NCI-H345 treated with DMSO at 0.1 percent for 48 hours (cell line): Measurements from ENCODE around the gene CPAMD8.
"Not testable (repeated sequence)": the region's sequence is repeated elsewhere in the genome, so short reads cannot be mapped to it uniquely, and the experiment has no call there.

Source experiments
- DNase-seq: peaks from one replicate; lab custom pipeline; 2025; ENCODE audit not compliant: unreplicated experiment; lab: John Stamatoyannopoulos, UW

Gene CPAMD8

DNA sequence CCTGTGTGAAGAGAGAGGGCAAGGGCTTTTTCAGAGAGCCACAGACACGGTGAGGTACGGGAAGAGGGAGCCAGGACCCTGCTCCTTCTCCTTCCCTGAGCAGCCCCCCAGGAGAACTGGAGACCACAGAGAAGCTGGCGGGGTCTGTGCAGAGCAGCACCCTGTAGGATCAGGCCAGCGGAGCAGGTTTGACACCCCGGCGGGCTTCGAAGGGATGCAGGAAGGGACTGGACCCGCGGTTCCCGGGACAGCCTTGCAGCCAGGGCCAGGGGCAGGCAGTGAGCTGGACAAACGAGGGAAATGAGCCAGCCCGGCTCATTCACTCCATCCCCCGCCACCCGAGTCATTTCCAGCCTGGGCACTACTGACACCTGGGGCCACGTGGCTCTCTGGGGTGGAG, 22.2 kb downstream of the CPAMD8 start:
- no peak for DNase-seq

DNA sequence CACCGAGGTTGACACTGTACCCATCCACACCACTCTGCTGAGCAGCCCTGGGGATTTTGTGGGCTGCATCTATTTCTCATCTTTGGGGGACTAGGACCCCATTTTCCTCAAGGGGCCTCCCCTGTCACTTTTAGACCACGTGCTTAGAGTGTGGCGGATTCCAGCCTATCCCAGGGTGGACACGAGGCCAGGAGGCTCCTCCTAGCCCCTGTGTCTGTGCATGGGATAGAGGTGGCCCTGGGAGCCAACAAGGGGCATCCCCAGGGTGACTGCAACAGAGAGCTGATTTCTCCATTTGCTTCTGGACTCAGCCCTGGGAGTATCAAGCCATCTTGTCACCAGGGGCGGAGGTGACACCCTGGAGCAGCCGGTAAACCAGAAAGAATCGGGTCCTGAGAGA, 24.2 kb downstream of the CPAMD8 start:
- no peak for DNase-seq

DNA sequence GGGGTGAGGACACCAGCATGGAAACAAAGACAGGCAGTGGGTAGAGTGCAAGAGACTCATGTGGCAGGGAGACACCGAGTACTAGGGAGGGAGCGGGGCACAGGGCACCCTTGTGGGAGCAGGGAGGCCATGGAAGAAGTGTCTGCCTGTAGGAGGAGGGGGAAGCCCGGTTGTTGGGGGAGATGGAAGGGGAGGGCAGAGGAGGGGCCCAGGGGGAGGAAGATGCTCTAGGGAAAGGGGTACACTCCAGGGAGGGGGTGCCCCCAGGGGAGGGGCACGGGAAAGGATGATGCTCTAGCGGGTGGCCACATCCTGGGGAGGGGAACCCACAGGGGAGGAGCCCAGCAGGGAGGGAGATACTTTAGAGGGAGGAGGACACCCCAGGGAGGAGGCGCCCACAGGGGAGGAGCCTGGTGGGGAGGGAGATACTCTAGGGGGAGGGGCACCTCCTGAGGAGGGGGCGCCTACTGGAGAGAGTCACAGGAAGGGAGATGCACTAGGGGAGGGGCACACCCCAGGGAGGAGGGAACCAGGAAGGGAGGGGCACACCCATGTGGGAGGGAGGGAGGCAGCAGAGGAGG, 24.9 kb downstream of the CPAMD8 start:
- DNase-seq: no peak

DNA sequence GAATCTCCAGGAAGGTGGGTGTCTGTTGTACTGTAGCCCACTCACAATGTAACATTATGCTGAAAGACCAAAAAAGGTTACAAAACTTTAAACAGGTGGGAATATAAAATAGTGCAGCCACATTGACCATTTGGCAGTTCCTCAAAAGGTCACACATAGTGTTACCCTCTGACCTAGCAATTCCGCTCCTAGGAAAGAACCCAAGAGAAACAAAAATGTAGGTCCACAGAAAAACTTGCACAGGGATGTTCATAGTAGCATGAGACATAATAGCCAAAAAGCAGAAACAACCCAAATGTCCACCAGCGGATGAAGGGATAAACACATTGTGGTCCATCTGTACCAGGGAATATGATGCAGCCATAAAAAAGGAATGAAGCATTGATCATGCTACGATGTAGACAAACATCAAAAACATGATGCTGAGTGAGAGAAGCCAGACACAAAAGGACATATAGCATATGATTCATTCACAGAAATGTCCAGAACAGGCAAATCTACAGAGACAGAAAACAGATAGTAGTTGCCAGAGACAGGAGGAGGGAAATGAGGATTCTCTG, 27.9 kb downstream of the CPAMD8 start:
- DNase-seq: no peak

DNA sequence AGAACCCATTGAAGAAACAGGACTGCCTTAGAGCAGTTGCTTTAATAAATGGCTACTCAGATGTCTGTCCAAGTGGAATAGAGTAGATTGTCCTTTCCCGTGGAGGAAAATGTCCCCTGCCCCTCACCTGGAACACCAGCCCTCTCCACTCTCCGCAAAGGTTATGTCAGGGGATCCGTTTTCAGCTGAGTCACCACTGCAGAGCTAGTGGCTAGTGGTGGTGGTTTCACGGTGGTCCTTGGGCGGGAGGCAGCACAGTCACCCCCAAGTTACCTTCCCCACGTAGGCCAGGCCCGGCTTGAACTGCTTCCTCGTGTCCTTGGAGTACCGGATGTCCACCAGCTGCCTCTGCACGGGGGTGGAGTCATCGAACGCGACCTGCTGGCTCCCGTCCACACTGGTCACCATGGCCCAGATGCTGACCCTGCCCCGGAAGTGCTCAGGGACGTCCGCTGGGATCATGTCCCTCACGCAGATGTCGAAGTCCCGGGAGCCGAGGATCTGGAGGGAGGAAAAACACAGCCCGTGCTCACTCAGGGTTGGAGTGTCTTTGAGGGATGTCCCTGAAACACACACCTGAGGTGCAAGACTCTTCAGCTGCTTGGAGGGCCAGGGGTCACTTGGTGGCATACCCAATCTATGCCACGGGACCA, 29.6 kb downstream of the CPAMD8 start:
- DNase-seq: not testable (repeated sequence)

DNA sequence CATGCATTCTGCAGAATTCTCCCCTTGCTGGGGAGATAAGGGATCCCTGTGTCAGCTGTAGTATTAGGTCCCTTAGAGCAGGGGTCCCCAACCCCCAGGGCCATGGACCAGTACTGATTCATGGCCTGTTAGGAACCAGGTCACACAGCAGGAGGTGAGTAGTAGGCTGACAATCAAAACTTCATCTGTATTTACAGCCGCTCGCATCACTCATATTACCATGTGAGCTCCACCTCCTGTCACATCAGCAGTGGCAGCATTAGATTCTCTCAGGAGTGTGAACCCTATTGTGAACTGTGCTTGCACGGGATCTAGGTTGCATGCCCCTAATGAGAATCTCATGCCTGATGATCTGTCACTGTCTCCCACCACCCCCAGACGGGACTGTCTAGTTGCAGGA, 37.9 kb downstream of the CPAMD8 start:
- DNase-seq: no peak

DNA sequence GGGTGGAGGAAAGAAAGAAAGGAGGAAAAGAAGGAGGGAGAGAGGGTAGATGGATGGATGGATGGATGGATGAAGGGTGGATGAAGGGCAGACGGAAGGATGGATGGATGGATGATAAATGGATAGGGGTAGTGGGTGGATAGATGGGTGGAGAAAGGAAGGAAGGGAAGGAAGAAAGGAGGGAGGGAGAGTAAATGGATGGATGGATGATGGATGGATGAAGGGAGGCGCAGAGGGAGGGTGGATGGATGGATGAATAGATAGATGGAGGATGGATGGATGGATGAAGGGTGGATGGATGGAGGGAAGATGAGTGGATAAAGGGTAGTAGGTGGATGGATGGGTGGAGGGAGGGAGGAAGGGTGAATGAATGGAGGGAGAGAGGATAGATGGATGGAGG, 41.2 kb downstream of the CPAMD8 start:
- no peak for DNase-seq

DNA sequence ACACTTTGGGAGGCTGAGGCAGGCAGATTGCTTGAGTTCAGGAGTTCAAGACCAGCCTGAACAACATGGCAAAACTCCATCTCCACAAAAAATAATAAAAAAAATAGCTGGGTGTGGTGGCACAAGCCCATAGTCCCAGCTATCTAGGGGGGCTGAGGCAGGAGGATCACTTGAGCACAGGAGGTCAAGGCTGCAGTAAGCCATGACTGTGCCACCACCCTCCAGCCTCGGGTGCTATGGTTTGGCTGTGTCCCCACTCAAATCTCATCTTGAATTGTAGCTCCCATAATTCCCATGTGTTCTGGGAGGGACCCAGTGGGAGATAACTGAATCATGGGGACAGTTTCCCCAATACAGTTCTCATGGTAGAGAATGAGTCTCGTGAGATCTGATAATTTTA, 44.0 kb downstream of the CPAMD8 start:
- DNase-seq: not testable (repeated sequence)

DNA sequence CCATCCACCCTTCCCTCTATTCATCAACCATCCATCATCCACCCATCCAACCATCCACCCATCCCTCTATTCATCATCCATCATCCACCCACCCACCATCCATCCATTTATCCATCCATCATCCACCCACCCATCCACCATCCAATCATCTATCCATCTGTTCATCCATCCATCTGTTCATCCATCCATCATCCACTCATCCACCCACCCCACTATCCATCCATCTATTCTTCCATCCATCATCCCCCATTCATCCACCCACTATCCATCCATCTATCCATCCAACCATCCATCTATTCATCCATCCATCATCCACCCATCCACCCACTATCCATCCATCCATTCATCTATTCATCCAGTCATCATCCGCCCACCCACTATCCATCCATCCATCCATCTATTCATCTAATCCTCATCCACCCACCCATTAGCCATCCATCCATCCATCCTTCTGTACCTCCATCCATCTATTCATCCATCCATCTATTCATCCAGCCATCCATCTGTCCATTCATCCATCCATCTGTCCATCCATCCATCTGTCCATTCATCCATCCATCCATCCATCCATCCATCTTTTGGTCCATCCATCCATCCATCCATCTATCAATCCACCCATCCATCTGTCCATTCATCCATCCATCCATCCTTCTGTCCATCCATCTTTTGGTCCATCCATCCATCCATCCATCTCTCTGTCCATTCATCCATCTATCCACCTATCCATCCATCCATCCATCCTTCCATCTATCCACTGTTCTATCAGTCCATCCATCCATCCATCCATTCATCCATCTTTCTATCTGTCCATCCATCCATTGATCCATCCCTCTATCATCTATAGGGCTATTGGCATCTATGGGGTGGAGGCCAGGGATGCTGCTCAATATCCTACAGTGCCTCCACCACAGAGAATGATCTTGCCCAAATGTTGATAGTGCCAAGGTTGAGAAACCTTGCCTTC, 47.5 kb downstream of the CPAMD8 start:
- no peak for DNase-seq

DNA sequence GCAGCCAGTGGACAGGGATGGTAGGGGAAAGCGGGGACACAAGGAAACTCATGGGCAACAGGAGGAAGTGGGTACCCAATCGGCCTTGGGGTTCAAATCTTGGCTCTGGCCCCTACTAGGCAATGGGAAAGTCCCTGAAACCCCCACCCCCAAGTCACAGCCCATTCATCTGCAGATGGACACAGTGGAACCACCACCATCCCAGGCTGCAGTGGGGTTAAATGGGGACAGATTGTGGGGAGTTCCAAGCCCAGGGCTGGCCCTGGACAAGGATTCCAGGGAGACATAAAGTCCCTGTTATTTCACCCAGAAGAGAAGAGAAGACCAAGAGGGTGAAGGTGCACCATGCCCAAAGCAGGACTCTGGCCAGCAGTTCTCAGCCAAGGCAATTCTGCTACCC, 48.5 kb downstream of the CPAMD8 start:
- no peak for DNase-seq

DNA sequence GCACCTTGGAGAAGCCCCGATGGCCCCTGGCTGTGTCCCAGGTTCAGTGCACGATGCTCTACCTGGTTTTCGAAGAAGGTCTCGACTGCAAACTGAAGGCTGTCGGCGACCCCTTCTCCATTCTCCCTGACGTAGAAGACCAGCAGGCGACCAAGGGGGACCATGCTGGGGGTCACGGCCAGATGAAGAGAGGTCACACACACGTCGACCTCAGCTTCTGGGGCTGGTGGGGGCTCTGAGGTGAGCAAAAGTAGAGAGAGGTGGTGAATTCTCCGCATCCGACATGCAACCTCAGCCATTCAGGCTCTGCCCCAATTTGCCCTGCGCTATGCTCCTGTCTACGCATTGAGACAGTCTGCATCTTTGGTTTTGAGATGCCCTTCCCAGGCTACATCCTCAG, 49.3 kb downstream of the CPAMD8 start:
- DNase-seq: no peak

DNA sequence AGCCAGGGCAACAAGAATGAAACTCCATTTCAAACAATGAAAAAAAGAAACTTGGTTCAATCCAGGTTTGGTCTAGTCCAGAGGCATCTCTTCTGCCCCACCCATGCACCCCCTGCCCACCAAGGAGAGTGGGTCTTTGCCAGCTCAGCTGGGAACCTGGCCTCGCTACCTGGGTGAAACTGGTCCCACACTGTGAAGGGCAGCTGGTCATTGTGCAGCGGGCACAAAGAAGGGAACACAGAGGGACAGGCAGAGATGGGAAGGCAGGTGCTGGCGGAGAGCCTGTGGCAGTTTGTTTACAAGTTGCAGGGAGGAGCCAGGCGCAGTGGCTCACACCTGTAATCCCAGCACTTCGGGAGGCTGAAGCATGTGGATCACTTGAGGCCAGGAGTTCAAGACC, 50.2 kb downstream of the CPAMD8 start:
- DNase-seq: no peak

DNA sequence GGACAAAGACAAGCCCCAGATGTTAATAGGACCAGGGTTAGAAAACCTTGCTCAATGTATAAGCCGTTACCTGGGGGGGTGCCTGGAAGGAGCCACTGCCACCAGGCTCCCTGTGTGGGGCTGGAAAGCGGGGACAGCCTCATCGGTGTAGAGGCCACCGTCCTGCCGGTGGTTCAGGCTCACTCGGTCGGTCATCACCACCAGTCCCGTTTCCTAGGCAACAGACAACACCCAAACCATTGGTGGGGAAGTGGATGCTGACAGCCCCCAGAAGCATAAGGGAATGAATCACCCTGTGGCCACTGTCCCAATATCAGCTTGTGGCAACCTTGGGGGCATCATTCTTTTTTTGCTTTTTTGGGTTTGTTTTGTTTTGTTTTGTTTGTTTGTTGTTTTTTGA, 55.8 kb downstream of the CPAMD8 start:
- no peak for DNase-seq

DNA sequence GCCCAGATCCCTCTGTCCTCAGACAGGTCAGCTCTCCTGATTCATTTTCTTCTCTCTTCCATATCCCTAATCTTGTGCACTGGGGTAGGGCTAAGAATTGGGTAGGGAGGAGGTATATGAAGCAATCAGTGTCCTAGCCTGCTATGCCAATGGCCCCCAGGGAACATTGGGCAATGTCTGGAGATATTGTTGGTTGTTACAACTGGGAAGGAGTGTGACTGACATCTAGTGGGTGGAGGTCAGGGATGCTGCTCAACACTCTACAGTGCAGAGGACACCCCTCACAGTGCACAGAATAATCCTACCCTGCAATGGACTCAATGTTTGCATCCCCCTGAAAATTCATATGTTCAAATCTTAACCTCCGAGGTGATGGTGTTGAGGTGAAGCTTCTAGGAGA, 57.5 kb downstream of the CPAMD8 start:
- no peak for DNase-seq

DNA sequence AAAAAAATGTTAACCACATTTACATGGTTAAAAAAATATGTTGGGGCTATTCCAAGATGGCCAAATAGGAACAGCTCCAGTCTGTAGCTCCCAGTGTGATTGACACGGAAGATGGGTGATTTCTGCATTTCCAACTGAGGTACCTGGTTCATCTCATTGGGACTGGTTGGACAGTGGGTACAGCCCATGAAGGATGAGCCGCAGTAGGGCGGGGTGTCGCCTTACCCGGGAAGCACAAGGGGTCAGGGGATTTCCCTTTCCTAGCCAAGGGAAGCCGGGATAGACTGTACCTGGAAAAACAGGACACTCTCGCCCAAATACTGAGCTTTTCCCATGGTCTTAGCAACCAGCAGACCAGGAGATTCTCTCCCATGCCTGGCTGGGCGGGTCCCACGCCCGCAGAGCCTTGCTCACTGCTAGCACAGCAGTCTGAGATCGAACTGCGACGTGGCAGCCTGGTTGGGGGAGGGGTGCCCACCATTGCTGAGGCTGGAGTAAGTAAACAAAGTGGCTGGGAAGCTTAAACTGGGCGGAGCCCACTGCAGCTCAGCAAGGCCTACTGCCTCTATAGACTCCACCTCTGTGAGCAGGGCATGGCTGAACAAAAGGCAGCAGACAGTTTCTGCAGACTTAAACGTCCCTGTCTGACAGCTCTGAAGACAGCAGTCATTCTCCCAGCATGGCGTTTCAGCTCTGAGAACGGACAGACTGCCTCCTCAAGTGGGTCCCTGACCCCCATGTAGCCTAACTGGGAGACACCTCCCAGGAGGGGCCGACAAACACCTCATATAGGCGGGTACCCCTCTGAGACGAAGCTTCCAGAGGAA, 65.4 kb downstream of the CPAMD8 start:
- DNase-seq: not testable (repeated sequence)

DNA sequence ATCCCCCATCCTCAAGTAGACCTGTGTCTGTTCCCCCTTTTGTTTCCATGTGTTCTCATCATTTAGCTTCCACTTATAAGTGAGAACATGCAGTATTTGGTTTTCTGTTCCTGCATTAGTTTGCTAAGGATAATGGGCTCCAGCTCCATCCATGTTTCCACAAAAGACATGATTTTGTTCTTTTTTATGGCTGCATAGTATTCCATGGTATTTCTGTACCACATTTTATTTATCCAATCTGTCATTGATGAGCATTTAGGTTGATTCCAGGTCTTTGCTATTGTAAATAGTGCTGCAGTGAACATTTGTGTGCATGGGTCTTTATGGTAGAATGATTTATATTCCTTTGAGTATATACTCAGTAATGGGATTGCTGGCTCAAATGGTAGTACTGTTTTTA, 68.3 kb downstream of the CPAMD8 start:
- not testable (repeated sequence) for DNase-seq

DNA sequence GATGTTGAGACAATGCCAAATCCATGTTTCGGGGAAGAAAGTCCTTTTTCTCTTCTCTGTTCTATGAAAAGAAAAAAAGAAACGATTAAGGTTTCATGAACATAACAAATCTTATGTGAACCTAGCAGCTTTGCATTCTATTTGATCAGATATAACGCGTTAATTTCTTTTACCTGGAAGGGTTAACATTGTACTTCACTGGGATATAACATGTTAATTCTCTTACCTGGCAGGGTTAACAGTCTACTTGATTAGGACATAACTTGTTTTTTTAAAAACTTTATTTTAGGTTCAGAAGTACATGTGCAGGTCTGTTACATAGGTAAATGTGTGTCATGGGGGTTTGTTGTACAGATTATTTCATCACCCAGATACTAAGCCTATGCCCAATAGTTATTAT, 68.8 kb downstream of the CPAMD8 start:
- DNase-seq: no peak

DNA sequence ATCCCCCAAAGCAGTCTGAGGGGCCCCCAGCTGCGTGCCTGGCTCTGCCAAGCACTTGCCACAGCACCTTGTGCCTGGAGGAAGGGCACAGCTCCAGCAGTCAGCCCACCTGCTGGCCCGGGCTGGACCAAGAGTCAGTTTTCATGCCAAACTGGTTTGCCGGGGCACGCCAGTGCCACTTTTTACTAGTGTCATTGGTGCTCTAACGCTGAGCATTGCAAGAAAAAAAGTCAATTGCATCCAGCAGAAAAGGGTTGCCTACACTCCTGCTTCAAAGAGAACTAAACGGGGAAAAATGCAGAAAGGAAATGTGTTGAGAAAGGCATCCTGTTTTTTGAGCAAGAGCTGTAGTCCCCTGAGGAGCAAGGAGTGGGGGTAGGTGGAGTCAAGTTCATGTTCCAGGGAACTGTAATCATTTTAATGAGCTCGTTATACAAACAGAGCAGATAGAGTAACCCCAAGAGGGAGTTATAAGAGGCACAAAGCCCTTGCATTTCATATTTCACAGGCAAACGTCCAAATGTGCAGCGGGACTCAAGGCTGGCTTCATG, 69.4 kb downstream of the CPAMD8 start:
- DNase-seq: no peak

DNA sequence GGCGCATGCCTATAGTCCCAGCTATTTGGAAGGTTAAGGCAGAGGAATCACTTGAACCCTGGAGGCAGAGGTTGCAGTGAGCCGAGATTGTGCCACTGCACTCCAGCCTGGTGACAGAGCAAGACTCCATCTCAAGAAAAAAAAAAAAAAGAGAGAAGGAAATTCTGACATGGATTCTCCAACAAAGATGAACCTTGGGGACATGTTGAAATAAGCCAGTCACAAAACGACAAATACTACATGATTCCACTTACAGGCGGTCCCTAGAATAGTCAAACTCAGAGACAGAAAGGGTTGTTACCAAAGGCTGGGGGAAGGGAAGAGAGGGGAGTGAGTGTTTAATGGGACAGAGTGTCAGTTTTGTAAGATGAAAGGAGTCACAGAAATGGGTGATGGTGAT, 71.4 kb downstream of the CPAMD8 start:
- DNase-seq: no peak

DNA sequence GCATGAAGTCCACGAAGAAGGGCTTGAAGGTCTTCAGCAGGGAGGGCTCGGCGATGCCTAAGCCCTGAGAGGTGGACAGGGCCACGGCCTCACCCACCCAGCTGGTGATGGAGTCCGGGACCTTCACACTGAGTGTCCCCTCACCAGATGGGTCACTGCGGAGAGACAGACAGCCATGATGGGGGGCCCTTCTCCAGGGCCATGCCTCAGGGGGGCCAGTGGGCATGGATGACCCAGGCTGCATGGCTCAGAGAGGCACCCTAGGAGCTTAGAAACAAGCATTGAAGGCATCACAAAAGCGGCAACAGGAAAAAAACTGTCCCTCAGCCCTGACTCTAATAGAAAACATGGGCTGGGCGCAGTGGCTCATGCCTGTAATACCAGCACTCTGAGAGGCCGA, 74.6 kb downstream of the CPAMD8 start:
- DNase-seq: no peak

DNA sequence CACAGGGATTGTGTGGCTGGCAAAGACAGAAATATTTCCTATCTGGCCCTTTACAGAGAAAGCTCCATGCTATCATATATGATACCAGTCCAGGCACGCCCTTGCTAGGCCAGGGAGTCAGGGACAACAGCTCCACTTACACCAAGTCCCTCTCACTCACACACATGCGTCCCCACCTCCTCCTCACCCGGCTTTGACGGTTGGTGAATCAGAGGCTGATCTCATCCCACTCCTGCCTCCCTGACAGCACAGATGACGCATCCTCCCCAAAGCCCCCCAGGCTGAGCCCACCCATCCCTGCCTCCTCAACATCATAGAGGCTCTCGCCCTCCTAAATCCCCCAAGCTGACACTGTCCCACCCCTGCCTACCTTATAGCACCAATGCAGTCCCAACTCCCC, 75.1 kb downstream of the CPAMD8 start:
- no peak for DNase-seq
